Panc1 (cell line): ENCODE measurements around the gene IL19. TPM values are rescaled to one million over a fixed set of nuclear protein-coding genes. Genes with fewer than 3 reads are reported as not detected.

Experiments
- ATAC-seq: fragments of 200-7000 bp; cut with Tn5 transposase; 2 replicates; pipeline ENCODE4 v1.9.1; 2020; ENCODE audit warnings: mild to moderate bottlenecking, moderate library complexity
- BruUV-seq: library from RNA; stranded (reverse); fragments of 400-500 nt; replicated peaks from 2 replicates; lab custom pipeline; 2021; lab: Mats Ljungman, UMichigan
- CTCF ChIA-PET: fragments of 300-600 bp; sonication (Branson Sonifier 250); formaldehyde crosslinking; loops from one replicate; lab custom pipeline; 2022; ENCODE audit warnings: antibody characterized with exemption; lab: Charles Lee
- POLR2A ChIA-PET: fragments of 300-600 bp; sonication (Branson Sonifier 250); formaldehyde crosslinking; loops from one replicate; lab custom pipeline; 2022; ENCODE audit warnings: antibody characterized with exemption; lab: Charles Lee
- DNase-seq: peaks from one replicate; pipeline ENCODE4 v3.0.0-alpha.2; 2010; ENCODE audit warnings: low read depth, low spot score
- H3K27ac ChIP-seq: 2 replicates; pipeline ENCODE4 v1.5.1; 2011; ENCODE audit warnings: mild to moderate bottlenecking, low read length, inconsistent platforms
- H3K27me3 ChIP-seq: fragments of 200-500 bp; sonication (Bioruptor generic); 2 replicates; pipeline ENCODE4 v1.6.0; 2014; ENCODE audit warnings: low read length, inconsistent platforms; ENCODE audit not compliant: control insufficient read depth, insufficient read depth
- H3K36me3 ChIP-seq: fragments of 200-500 bp; sonication (Bioruptor generic); 2 replicates; pipeline ENCODE4 v1.5.1; 2014; ENCODE audit warnings: inconsistent platforms, mild to moderate bottlenecking, low read length, moderate library complexity; ENCODE audit not compliant: control insufficient read depth, insufficient read depth
- H3K4me1 ChIP-seq: 2 replicates; pipeline ENCODE4 v1.5.1; 2011; ENCODE audit warnings: inconsistent platforms, mild to moderate bottlenecking, low read length, moderate library complexity; ENCODE audit not compliant: control insufficient read depth, insufficient read depth
- H3K4me3 ChIP-seq, 2 experiments: 2 replicates each; pipeline ENCODE4 v1.5.1; 2011 to 2012; ENCODE audit warnings: low read depth in 2 of 2, low read length in 2 of 2, mild to moderate bottlenecking in 2 of 2, inconsistent platforms in 1 of 2, moderate library complexity in 1 of 2
- H3K9me3 ChIP-seq: fragments of 200-500 bp; sonication (Bioruptor generic); 2 replicates; pipeline ENCODE4 v1.5.1; 2014; ENCODE audit warnings: low read depth, mild to moderate bottlenecking, inconsistent platforms, low read length, moderate library complexity; ENCODE audit not compliant: control insufficient read depth, insufficient read depth
- POLR2AphosphoS5 ChIP-seq: IDR thresholded peaks from 2 replicates; pipeline ENCODE4 v1.6.1; 2012; ENCODE audit warnings: mild to moderate bottlenecking, low read depth, low read length, moderate library complexity
- SIN3A ChIP-seq: IDR thresholded peaks from 2 replicates; pipeline ENCODE4 v1.6.1; 2012; ENCODE audit warnings: low read depth, mild to moderate bottlenecking, low read length, moderate library complexity, borderline replicate concordance; ENCODE audit not compliant: insufficient read depth
- TCF7L2 ChIP-seq: IDR thresholded peaks from 2 replicates; pipeline ENCODE4 v1.6.1; 2011; ENCODE audit warnings: mild to moderate bottlenecking, low read depth, low read length, inconsistent platforms
- in situ Hi-C: cut with HindIII; loops from 2 replicates; pipeline ENCODE4 v1.10.0; 2016; ENCODE audit warnings: low sequenced_read_pairs, low pct_unique_long_range_greater_than_20kb
- intact Hi-C: fragments of 100-400 bp; cut with micrococcal nuclease; formaldehyde crosslinking; loops from one replicate; pipeline ENCODE4 v1.10.0; 2022; ENCODE audit not compliant: unreplicated experiment
- total RNA-seq: library from RNA; stranded (reverse); gene quantifications from one replicate; pipeline ENCODE4 v1.2.1, GENCODE V29; 2021; ENCODE audit not compliant: unreplicated experiment
- TF ChIP-seq, protein P1 (sequence below), 2 experiments: IDR thresholded peaks; 2 replicates each; pipeline ENCODE4 v1.6.1; 2011 to 2012; ENCODE audit warnings: low read depth in 2 of 2, control low read depth in 1 of 2, low read length in 1 of 2, mild to moderate bottlenecking in 1 of 2, moderate library complexity in 1 of 2; ENCODE audit not compliant: insufficient read depth in 1 of 2
- TF ChIP-seq, protein P2 (sequence below): fragments of 450-650 bp; IDR thresholded peaks from 2 replicates; pipeline ENCODE4 v1.5.1; 2017; ENCODE audit warnings: mild to moderate bottlenecking

The IL19 gene
- total RNA-seq, 1 experiment from 2014 or later: not detected

DNA sequence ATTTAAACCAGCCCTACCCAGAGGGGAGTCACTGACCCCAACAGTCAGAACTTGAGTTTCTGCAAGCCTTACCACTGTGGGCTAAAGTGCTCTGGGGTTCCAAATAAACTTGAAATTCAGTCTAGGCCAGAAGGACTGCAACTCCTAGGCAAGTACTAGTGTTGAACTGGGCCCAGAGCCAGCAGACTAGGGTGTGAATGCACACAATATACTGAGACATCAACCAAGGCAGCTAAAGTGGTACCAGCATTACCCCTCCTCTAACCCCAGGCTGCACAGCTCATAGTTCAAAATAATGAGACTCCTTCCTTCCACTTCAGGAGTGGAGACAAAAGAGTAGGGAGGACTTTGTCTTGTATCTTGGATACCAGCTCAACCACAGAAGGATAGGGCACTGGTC is 75.9 kb downstream of the IL19 start:
- Histone ChIP-seq H3K27me3 (peaks cover 12% of the 10 kb centered on the region; the same call in 1 of the 2 replicates), H3K4me1 (no peaks in the 10 kb centered on the region), H3K4me3 (no peak overlapping the region), H3K9me3 (no peaks in the 10 kb centered on the region), H3K36me3 (no peaks in the 10 kb centered on the region), H3K27ac (no peak overlapping the region)
- POLR2A ChIA-PET: no interaction called here
- ATAC-seq: no peak
- CTCF ChIA-PET: no interaction called here
- in situ Hi-C loops (no loop called here), intact Hi-C loops (no loop called here)
- no TSS peak for BruUV-seq
- no peak for DNase-seq
- TF ChIP-seq POLR2AphosphoS5 (no peak), SIN3A (no peak), TCF7L2 (no peak)
- TF ChIP-seq, protein P1, sequence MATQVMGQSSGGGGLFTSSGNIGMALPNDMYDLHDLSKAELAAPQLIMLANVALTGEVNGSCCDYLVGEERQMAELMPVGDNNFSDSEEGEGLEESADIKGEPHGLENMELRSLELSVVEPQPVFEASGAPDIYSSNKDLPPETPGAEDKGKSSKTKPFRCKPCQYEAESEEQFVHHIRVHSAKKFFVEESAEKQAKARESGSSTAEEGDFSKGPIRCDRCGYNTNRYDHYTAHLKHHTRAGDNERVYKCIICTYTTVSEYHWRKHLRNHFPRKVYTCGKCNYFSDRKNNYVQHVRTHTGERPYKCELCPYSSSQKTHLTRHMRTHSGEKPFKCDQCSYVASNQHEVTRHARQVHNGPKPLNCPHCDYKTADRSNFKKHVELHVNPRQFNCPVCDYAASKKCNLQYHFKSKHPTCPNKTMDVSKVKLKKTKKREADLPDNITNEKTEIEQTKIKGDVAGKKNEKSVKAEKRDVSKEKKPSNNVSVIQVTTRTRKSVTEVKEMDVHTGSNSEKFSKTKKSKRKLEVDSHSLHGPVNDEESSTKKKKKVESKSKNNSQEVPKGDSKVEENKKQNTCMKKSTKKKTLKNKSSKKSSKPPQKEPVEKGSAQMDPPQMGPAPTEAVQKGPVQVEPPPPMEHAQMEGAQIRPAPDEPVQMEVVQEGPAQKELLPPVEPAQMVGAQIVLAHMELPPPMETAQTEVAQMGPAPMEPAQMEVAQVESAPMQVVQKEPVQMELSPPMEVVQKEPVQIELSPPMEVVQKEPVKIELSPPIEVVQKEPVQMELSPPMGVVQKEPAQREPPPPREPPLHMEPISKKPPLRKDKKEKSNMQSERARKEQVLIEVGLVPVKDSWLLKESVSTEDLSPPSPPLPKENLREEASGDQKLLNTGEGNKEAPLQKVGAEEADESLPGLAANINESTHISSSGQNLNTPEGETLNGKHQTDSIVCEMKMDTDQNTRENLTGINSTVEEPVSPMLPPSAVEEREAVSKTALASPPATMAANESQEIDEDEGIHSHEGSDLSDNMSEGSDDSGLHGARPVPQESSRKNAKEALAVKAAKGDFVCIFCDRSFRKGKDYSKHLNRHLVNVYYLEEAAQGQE (IDR thresholded peaks at IDR 0.05; ENCODE audit: insufficient read depth in 1 of 2, low read depth in 2 of 2, low read length in 1 of 2): no peak
- TF ChIP-seq, protein P2, sequence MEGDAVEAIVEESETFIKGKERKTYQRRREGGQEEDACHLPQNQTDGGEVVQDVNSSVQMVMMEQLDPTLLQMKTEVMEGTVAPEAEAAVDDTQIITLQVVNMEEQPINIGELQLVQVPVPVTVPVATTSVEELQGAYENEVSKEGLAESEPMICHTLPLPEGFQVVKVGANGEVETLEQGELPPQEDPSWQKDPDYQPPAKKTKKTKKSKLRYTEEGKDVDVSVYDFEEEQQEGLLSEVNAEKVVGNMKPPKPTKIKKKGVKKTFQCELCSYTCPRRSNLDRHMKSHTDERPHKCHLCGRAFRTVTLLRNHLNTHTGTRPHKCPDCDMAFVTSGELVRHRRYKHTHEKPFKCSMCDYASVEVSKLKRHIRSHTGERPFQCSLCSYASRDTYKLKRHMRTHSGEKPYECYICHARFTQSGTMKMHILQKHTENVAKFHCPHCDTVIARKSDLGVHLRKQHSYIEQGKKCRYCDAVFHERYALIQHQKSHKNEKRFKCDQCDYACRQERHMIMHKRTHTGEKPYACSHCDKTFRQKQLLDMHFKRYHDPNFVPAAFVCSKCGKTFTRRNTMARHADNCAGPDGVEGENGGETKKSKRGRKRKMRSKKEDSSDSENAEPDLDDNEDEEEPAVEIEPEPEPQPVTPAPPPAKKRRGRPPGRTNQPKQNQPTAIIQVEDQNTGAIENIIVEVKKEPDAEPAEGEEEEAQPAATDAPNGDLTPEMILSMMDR: no peak

DNA sequence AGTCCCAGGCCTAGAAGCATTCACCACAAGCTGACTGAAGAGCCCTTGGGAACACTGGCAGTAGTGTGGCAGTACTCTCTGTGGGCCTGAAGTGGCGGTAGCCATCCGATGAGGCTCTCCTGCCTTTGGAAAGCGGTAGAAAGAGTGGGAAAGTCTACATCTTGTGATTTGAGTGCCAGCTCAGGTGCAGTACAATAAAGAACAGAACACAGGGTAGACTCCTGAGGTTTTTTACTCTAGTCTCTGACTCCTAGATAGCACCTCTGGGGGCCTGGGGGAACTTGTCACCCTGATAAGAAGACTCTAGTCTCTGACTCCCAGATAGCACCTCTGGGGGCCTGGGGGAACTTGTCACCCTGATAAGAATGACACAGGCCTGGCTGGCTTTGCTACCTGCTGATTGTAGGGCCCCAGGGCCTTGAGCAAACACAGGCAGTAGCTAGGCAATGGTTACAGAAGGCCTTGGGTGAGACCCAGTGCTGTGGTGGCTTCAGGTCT is 76.8 kb downstream of the IL19 start:
- DNase-seq (no peak), ATAC-seq (no peak)
- CTCF ChIA-PET: no interaction called here
- POLR2A ChIA-PET: no interaction called here
- H3K36me3 ChIP-seq: no peaks in the 10 kb centered on the region
- peaks cover 14% of the 10 kb centered on the region; the same call in 1 of the 2 replicates for H3K27me3 ChIP-seq
- no peak overlapping the region for H3K27ac ChIP-seq
- no TSS peak for BruUV-seq
- in situ Hi-C loops (no loop called here), intact Hi-C loops (no loop called here)
- no peaks in the 10 kb centered on the region for H3K4me1 ChIP-seq
- no peak overlapping the region for H3K4me3 ChIP-seq
- TF ChIP-seq TCF7L2 (no peak), SIN3A (no peak)
- TF ChIP-seq, protein P2: no peak
- no peaks in the 10 kb centered on the region for H3K9me3 ChIP-seq
